Ovary (tissue), 9 donors: ENCODE results near the gene SAC3D1. TPM values are rescaled to one million over a fixed set of nuclear protein-coding genes. Genes with fewer than 3 reads are reported as not detected.

ENCODE experiments used
- DNase-seq, 5 donors: peaks; one replicate each; pipeline ENCODE4 v3.0.0-alpha.2; 2019 to 2020
- H3K27ac ChIP-seq, 2 donors: fragments of 200-600 bp; one replicate each; pipeline versions ENCODE4 v1.5.1 to v1.8.0; 2019 to 2022
- H3K27me3 ChIP-seq: fragments of 200-600 bp; one replicate; pipeline ENCODE4 v1.8.0; 2022
- H3K36me3 ChIP-seq: fragments of 200-600 bp; sonication (generic); one replicate; pipeline ENCODE4 v1.5.1; 2019
- H3K4me1 ChIP-seq: one replicate; pipeline ENCODE4 v1.8.1; 2013; ENCODE audit warnings: mild to moderate bottlenecking, moderate library complexity; ENCODE audit not compliant: insufficient read depth
- H3K4me3 ChIP-seq: fragments of 200-600 bp; sonication (generic); one replicate; pipeline ENCODE4 v1.5.1; 2017
- H3K9me3 ChIP-seq, 2 donors: fragments of 200-600 bp in 1 of 2; sonication (generic) in 1 of 2; one replicate each; pipeline versions ENCODE4 v1.5.1 to v1.8.1; 2013 to 2019; ENCODE audit warnings: mild to moderate bottlenecking in 1 of 2, moderate library complexity in 1 of 2
- CTCF ChIP-seq, 3 donors: fragments of 450-650 bp in 2 of 3; fragments of 200-600 bp in 1 of 3; IDR thresholded peaks; one replicate each; pipeline versions ENCODE4 v1.5.1 to v1.8.0; 2016 to 2022; ENCODE audit warnings: antibody characterized with exemption in 3 of 3, mild to moderate bottlenecking in 1 of 3
- EP300 ChIP-seq: sonication (generic); formaldehyde crosslinking; IDR thresholded peaks from one replicate; pipeline ENCODE4 v1.6.1; 2017; ENCODE audit warnings: antibody characterized with exemption
- POLR2A ChIP-seq: fragments of 450-650 bp; IDR thresholded peaks from one replicate; pipeline ENCODE4 v1.6.1; 2017; ENCODE audit warnings: antibody characterized with exemption, mild to moderate bottlenecking, moderate library complexity
- WGBS, 3 donors: extraction: QIAGEN DNeasy Blood & Tissue Kit in 1 of 3; methylation state at CpG; one replicate each; pipeline versions ENCODE4 v1.1.5 to v1.1.7; 2013 to 2017; 5-methylcytosine and 5-hydroxymethylcytosine counted together
- intact Hi-C, 4 donors: fragments of 100-400 bp; cut with DNase I; formaldehyde crosslinking; loops; one replicate each; pipeline versions ENCODE4 v1.11.0 to v1.15.1; 2022 to 2023
- polyA plus RNA-seq, 2 donors: library from polyadenylated mRNA; stranded (reverse); fragments of 200-250 nt in 1 of 2; fragments of 350-450 nt in 1 of 2; fragmentation: Illumina TruSeq in 1 of 2; extraction: RNeasy Lipid Tissue Mini Kit (QIAGEN cat#74804) in 1 of 2; gene quantifications; one replicate each; pipeline ENCODE4 v1.2.3, GENCODE V29; 2013 to 2014
- total RNA-seq, 7 donors: library from RNA; depleted of rRNA in 2 of 7; stranded (reverse); fragments of >200 nt in 2 of 7; fragmentation: NEBNext Ultra II Directional in 3 of 7; extraction: Animal tissue kit (Norgen Biotek cat#: 25700) in 3 of 7; gene quantifications; one replicate each; pipeline versions ENCODE4 v1.1.0 to v1.2.4, GENCODE V29; 2016 to 2023
- donor health status: DM: no; HTN: no; CAD: no; lungs with moderate emphysema.
- donor health status: DM: no; HTN: no; CAD: no.
- donor health status: Bipolar disorder and iron deficiency.
- donor health status: DM: yes; HTN: yes; CAD: no.
- donor health status: DM: no; HTN: no; CAD: no.
- donor health status: DM: yes; HTN: yes; CAD: no.

The SAC3D1 gene
- total and polyA plus RNA-seq, 9 donors = 1.1 to 11.6 (median 7.7) TPM

- no peak for DNase-seq
- Histone ChIP-seq H3K27me3 (no peaks in the 10 kb centered on the region), H3K4me3 (no peak overlapping the region), H3K4me1 (peaks cover 7% of the 10 kb centered on the region), H3K9me3 (no peaks in the 10 kb centered on the region), H3K27ac (no peak overlapping the region), H3K36me3 (no peaks in the 10 kb centered on the region)
- WGBS, 3 donors = 81 to 90% (median 86%) methylated on average over 9 of the region's 9 CpGs
- intact Hi-C loops = loop anchor here in 1 of 4 donors (5.0 kb wide), 1 partner anchor 75 kb away; the partner anchor contains the start of gene ARL2
- TF ChIP-seq CTCF (IDR thresholded peaks at IDR 0.05) (no peak), POLR2A (no peak), EP300 (no peak)
Measured at GRCh38 chr11:65086809-65087208, 45.8 kb downstream of the SAC3D1 start.

DNA sequence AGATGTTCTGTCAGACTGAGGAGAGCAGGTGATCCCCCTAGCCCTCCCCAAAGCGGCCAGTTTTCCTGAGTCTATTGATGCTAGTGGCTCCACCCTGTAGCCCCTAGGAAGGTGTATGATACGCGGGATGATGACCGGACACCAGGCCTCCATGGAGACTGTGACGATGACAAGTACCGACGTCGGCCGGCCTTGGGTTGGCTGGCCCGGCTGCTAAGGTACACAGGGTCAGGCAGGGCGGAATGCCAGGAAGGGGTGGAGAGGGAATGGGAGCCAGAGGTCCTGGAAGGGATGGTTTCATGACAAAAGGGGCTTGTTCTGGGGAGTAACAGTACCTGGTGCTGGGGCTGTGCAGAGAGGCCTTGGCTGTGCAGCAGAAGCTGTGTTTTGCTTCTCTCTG lies 46.2 kb downstream of the SAC3D1 start:
- 71 to 84% (median 81%) methylated on average over 11 of the region's 11 CpGs for WGBS, 3 donors
- Histone ChIP-seq H3K27ac (no peak overlapping the region), H3K9me3 (no peaks in the 10 kb centered on the region), H3K4me3 (no peak overlapping the region), H3K36me3 (no peaks in the 10 kb centered on the region), H3K27me3 (no peaks in the 10 kb centered on the region), H3K4me1 (peaks cover 7% of the 10 kb centered on the region)
- intact Hi-C loops = loop anchor here in 1 of 4 donors (5.0 kb wide), 1 partner anchor 75 kb away; the partner anchor contains the start of gene ARL2
- DNase-seq = peak in 2 of 5 donors; percentile 43
- TF ChIP-seq POLR2A = no peak
- no peak for TF ChIP-seq CTCF (IDR thresholded peaks at IDR 0.05)

- DNase-seq = no peak
- Histone ChIP-seq H3K4me1 (peaks cover 7% of the 10 kb centered on the region), H3K27ac (no peak overlapping the region), H3K9me3 (no peaks in the 10 kb centered on the region), H3K36me3 (no peaks in the 10 kb centered on the region), H3K4me3 (no peak overlapping the region), H3K27me3 (no peaks in the 10 kb centered on the region)
- TF ChIP-seq EP300 (no peak), POLR2A (no peak), CTCF (IDR thresholded peaks at IDR 0.05) (no peak)
- intact Hi-C loops = loop anchor here in 1 of 4 donors (5.0 kb wide), 1 partner anchor 76 kb away; the partner anchor contains the start of gene ARL2
- WGBS, 3 donors = 92% methylated on average over 15 of the region's 15 CpGs
Measured at GRCh38 chr11:65087827-65088226, 46.8 kb downstream of the SAC3D1 start.

GRCh38 chr11:65089621-65090020 lies 48.6 kb downstream of the SAC3D1 start:
- WGBS, 3 donors = 81 to 87% (median 87%) methylated on average over 4 of the region's 4 CpGs
- Histone ChIP-seq H3K36me3 (no peaks in the 10 kb centered on the region), H3K27ac (no peak overlapping the region), H3K4me1 (peaks cover 3% of the 10 kb centered on the region), H3K27me3 (no peaks in the 10 kb centered on the region), H3K4me3 (no peak overlapping the region), H3K9me3 (no peaks in the 10 kb centered on the region)
- DNase-seq = no peak
- intact Hi-C loops = loop anchor here in 1 of 4 donors (5.0 kb wide), 1 partner anchor 77 kb away; the partner anchor contains the start of gene ARL2
- TF ChIP-seq EP300 (no peak), POLR2A (no peak), CTCF (IDR thresholded peaks at IDR 0.05) (no peak)
